GM23338 (cell line): Measurements from ENCODE around the gene GSG1. TPM values are rescaled to one million over a fixed set of nuclear protein-coding genes. Genes with fewer than 3 reads are reported as not detected.
A peak's percentile ranks its signal among the peaks of the same experiment; 100 is the strongest.

Source experiments
- ATAC-seq: fragments of 200-7000 bp; cut with Tn5 transposase; 3 replicates; pipeline ENCODE4 v1.9.1; 2020
- DNase-seq: peaks from one replicate; pipeline ENCODE4 v3.0.0-alpha.2; 2015; ENCODE audit warnings: low spot score
- H2AFZ ChIP-seq: fragments of 200-600 bp; sonication (generic); 2 replicates; pipeline ENCODE4 v1.8.0; 2016; ENCODE audit warnings: antibody characterized with exemption, mild to moderate bottlenecking, moderate library complexity
- H3F3A ChIP-seq: fragments of 200-600 bp; sonication (generic); replicated peaks from 2 replicates; pipeline ENCODE4 v1.8.0; 2017; ENCODE audit warnings: antibody characterized with exemption, mixed run types, low read depth
- H3K27ac ChIP-seq: fragments of 200-600 bp; sonication (generic); 2 replicates; pipeline ENCODE4 v1.6.1; 2016; ENCODE audit warnings: low read depth
- H3K27me3 ChIP-seq: fragments of 200-600 bp; sonication (generic); 2 replicates; pipeline ENCODE4 v1.8.0; 2016; ENCODE audit warnings: mild to moderate bottlenecking, mixed run types, moderate library complexity; ENCODE audit not compliant: insufficient read depth
- H3K36me3 ChIP-seq: fragments of 200-600 bp; sonication (generic); 2 replicates; pipeline ENCODE4 v1.8.0; 2016; ENCODE audit warnings: mild to moderate bottlenecking; ENCODE audit not compliant: insufficient read depth
- H3K4me1 ChIP-seq: fragments of 200-600 bp; sonication (generic); 2 replicates; pipeline ENCODE4 v1.8.0; 2016; ENCODE audit warnings: mild to moderate bottlenecking, moderate library complexity; ENCODE audit not compliant: insufficient read depth
- H3K4me2 ChIP-seq: fragments of 200-600 bp; sonication (generic); 2 replicates; pipeline ENCODE4 v1.7.1; 2017; ENCODE audit warnings: mixed run types
- H3K4me3 ChIP-seq: fragments of 200-600 bp; sonication (generic); 2 replicates; pipeline ENCODE4 v1.6.1; 2016; ENCODE audit warnings: mixed run types
- H3K79me2 ChIP-seq: fragments of 200-600 bp; sonication (generic); replicated peaks from 2 replicates; pipeline ENCODE4 v1.8.0; 2017; ENCODE audit warnings: mild to moderate bottlenecking; ENCODE audit not compliant: insufficient read depth
- H3K9me2 ChIP-seq: fragments of 200-600 bp; sonication (generic); 2 replicates; pipeline ENCODE4 v1.8.0; 2017; ENCODE audit not compliant: insufficient read depth
- H4K20me1 ChIP-seq: fragments of 200-600 bp; sonication (generic); replicated peaks from 2 replicates; pipeline ENCODE4 v1.8.0; 2017; ENCODE audit warnings: mild to moderate bottlenecking; ENCODE audit not compliant: insufficient read depth
- H3K27ac Mint-ChIP-seq: 2 replicates; pipeline ENCODE4 v1.8.0; 2020; ENCODE audit warnings: inconsistent platforms, mild to moderate bottlenecking, moderate library complexity, mixed read lengths
- H3K27me3 Mint-ChIP-seq: 3 replicates; pipeline ENCODE4 v1.8.0; 2022; ENCODE audit warnings: low read depth, mild to moderate bottlenecking, moderate library complexity, mixed read lengths, inconsistent platforms; ENCODE audit not compliant: insufficient read depth, poor library complexity
- H3K36me3 Mint-ChIP-seq: 3 replicates; pipeline ENCODE4 v1.8.0; 2021; ENCODE audit warnings: low read depth, mild to moderate bottlenecking, inconsistent platforms, moderate library complexity, mixed read lengths
- H3K4me1 Mint-ChIP-seq: 3 replicates; pipeline ENCODE4 v1.8.0; 2020; ENCODE audit warnings: mild to moderate bottlenecking, inconsistent platforms, mixed read lengths
- H3K4me3 Mint-ChIP-seq: 3 replicates; pipeline ENCODE4 v1.8.0; 2021; ENCODE audit warnings: moderate library complexity, mild to moderate bottlenecking, inconsistent platforms, mixed read lengths
- H3K9me3 Mint-ChIP-seq: 3 replicates; pipeline ENCODE4 v1.8.0; 2020; ENCODE audit warnings: moderate library complexity, mild to moderate bottlenecking, inconsistent platforms, mixed read lengths
- CREB1 ChIP-seq: fragments of 250-450 bp; sonication (Bioruptor Pico); IDR thresholded peaks from 2 replicates; pipeline ENCODE4 v1.5.0; 2020; ENCODE audit warnings: low read depth, mild to moderate bottlenecking, moderate library complexity
- EZH2 ChIP-seq: fragments of 200-600 bp; sonication (generic); IDR thresholded peaks from one replicate; pipeline ENCODE4 v1.8.0; 2017; ENCODE audit warnings: antibody characterized with exemption, mild to moderate bottlenecking, low read depth; ENCODE audit not compliant: unreplicated experiment
- EZH2phosphoT487 ChIP-seq: fragments of 200-600 bp; sonication (generic); IDR thresholded peaks from one replicate; pipeline ENCODE4 v1.8.1; 2018; ENCODE audit warnings: antibody characterized with exemption; ENCODE audit not compliant: unreplicated experiment
- JUNB ChIP-seq: IDR thresholded peaks from one replicate; pipeline ENCODE4 v1.6.1; 2016; ENCODE audit warnings: antibody characterized with exemption; ENCODE audit not compliant: unreplicated experiment
- NANOG ChIP-seq: IDR thresholded peaks from 2 replicates; pipeline ENCODE4 v1.6.1; 2016; ENCODE audit warnings: antibody characterized with exemption, borderline replicate concordance
- POLR2AphosphoS5 ChIP-seq: IDR thresholded peaks from 2 replicates; pipeline ENCODE4 v1.6.1; 2016; ENCODE audit warnings: antibody characterized with exemption, low read depth
- ZNF114 ChIP-seq: fragments of 250-450 bp; sonication (Bioruptor Pico); IDR thresholded peaks from 2 replicates; pipeline ENCODE4 v1.5.0; 2020; ENCODE audit warnings: mild to moderate bottlenecking, moderate library complexity
- polyA plus RNA-seq: library from polyadenylated mRNA; unstranded; fragments of >200 nt; fragmentation: Nextera tagmentation; extraction: Ambion mirVana; gene quantifications from 2 replicates; pipeline ENCODE4 v1.2.1, GENCODE V29; 2016
- total RNA-seq: library from RNA; depleted of rRNA; stranded (reverse); fragments of >200 nt; shearing (Covaris generic); gene quantifications from 2 replicates; pipeline ENCODE4 v1.2.3, GENCODE V29; 2014
- TF ChIP-seq, protein P1 (sequence below): fragments of 250-450 bp; sonication (Bioruptor Pico); IDR thresholded peaks from 2 replicates; pipeline ENCODE4 v1.5.0; 2020; ENCODE audit warnings: mild to moderate bottlenecking, moderate library complexity
- TF ChIP-seq, protein P2 (sequence below): IDR thresholded peaks from 2 replicates; pipeline ENCODE4 v1.6.1; 2016; ENCODE audit warnings: antibody characterized with exemption

GSG1 gene
- total and polyA plus RNA-seq, 2 experiments from 2014 or later: 0.17 to 0.63 TPM

DNA sequence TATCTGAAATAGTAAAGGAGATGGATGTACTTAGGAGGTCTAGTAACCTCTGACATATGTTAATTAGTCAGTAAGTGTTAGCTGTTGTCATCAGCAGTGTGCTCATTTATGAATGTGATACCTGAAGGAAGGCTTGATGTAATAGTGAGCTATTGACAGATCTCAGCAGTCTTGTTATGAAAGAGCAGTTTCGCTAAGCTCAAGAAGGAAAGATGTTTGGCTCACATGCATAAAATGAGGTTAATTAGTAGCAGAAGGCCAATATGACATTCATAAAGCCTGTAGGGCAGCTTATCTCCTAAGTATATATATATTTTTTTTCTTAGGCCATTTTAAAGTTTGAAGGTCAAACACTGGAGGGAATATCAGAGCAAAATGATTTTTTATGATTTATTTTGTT lies 56.5 kb downstream of the GSG1 start (continued):
- TF ChIP-seq, protein P1, sequence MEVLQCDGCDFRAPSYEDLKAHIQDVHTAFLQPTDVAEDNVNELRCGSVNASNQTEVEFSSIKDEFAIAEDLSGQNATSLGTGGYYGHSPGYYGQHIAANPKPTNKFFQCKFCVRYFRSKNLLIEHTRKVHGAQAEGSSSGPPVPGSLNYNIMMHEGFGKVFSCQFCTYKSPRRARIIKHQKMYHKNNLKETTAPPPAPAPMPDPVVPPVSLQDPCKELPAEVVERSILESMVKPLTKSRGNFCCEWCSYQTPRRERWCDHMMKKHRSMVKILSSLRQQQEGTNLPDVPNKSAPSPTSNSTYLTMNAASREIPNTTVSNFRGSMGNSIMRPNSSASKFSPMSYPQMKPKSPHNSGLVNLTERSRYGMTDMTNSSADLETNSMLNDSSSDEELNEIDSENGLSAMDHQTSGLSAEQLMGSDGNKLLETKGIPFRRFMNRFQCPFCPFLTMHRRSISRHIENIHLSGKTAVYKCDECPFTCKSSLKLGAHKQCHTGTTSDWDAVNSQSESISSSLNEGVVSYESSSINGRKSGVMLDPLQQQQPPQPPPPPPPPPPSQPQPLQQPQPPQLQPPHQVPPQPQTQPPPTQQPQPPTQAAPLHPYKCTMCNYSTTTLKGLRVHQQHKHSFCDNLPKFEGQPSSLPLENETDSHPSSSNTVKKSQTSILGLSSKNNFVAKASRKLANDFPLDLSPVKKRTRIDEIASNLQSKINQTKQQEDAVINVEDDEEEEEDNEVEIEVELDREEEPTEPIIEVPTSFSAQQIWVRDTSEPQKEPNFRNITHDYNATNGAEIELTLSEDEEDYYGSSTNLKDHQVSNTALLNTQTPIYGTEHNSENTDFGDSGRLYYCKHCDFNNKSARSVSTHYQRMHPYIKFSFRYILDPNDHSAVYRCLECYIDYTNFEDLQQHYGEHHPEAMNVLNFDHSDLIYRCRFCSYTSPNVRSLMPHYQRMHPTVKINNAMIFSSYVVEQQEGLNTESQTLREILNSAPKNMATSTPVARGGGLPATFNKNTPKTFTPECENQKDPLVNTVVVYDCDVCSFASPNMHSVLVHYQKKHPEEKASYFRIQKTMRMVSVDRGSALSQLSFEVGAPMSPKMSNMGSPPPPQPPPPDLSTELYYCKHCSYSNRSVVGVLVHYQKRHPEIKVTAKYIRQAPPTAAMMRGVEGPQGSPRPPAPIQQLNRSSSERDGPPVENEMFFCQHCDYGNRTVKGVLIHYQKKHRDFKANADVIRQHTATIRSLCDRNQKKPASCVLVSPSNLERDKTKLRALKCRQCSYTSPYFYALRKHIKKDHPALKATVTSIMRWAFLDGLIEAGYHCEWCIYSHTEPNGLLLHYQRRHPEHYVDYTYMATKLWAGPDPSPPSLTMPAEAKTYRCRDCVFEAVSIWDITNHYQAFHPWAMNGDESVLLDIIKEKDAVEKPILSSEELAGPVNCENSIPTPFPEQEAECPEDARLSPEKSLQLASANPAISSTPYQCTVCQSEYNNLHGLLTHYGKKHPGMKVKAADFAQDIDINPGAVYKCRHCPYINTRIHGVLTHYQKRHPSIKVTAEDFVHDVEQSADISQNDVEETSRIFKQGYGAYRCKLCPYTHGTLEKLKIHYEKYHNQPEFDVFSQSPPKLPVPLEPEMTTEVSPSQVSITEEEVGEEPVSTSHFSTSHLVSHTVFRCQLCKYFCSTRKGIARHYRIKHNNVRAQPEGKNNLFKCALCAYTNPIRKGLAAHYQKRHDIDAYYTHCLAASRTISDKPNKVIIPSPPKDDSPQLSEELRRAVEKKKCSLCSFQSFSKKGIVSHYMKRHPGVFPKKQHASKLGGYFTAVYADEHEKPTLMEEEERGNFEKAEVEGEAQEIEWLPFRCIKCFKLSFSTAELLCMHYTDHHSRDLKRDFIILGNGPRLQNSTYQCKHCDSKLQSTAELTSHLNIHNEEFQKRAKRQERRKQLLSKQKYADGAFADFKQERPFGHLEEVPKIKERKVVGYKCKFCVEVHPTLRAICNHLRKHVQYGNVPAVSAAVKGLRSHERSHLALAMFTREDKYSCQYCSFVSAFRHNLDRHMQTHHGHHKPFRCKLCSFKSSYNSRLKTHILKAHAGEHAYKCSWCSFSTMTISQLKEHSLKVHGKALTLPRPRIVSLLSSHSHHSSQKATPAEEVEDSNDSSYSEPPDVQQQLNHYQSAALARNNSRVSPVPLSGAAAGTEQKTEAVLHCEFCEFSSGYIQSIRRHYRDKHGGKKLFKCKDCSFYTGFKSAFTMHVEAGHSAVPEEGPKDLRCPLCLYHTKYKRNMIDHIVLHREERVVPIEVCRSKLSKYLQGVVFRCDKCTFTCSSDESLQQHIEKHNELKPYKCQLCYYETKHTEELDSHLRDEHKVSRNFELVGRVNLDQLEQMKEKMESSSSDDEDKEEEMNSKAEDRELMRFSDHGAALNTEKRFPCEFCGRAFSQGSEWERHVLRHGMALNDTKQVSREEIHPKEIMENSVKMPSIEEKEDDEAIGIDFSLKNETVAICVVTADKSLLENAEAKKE (CRISPR knock-in tag): no peak
- no peak for TF ChIP-seq NANOG

DNA sequence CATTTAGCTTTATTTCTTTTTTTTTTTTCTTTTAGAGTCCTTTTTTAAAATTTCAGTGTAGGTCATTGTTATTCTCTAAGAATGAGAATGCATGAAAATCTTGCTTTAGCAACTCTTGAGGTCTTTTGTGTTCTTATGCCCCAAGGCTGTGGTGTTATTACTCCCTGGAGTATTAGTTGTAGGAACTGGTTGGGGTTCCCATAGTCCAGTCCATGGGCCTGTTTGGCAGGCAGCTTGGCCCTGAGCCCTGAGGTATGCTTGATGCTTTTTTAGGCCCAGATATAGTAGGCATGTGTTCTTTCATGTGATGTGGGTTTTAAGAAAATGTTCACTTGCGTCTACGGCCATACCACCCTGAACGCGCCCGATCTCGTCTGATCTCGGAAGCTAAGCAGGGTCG lies 57.7 kb downstream of the GSG1 start:
- peaks cover 18% of the 10 kb centered on the region for H3K4me1 ChIP-seq

More for the DNA sequence above, 57.7 kb downstream of the GSG1 start:
- no peaks in the 10 kb centered on the region for H3F3A ChIP-seq
- H3K36me3 Mint-ChIP-seq: no peaks in the 10 kb centered on the region
- TF ChIP-seq NANOG: no peak
- TF ChIP-seq, protein P2, sequence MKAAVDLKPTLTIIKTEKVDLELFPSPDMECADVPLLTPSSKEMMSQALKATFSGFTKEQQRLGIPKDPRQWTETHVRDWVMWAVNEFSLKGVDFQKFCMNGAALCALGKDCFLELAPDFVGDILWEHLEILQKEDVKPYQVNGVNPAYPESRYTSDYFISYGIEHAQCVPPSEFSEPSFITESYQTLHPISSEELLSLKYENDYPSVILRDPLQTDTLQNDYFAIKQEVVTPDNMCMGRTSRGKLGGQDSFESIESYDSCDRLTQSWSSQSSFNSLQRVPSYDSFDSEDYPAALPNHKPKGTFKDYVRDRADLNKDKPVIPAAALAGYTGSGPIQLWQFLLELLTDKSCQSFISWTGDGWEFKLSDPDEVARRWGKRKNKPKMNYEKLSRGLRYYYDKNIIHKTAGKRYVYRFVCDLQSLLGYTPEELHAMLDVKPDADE: no peak
- TF ChIP-seq POLR2AphosphoS5: no peak
- no peak for TF ChIP-seq CREB1 (CRISPR knock-in tag)
- no peak for TF ChIP-seq EZH2
- TF ChIP-seq, protein P1 (CRISPR knock-in tag): no peak
- no peak for TF ChIP-seq JUNB
- no peak for TF ChIP-seq EZH2phosphoT487
- no peak for TF ChIP-seq ZNF114
- no peaks in the 10 kb centered on the region; the same call in 1 of the 2 replicates for H4K20me1 ChIP-seq
- H3K4me3 ChIP-seq: 0 out of 2 replicates have a peak overlapping the region, but pooled peaks have one; percentile 90
- no peaks in the 10 kb centered on the region for H3K9me3 Mint-ChIP-seq
- H3K4me1 Mint-ChIP-seq: peaks cover 47% of the 10 kb centered on the region
- no peak overlapping the region for H3K27ac ChIP-seq
- H3K4me2 ChIP-seq: peak overlapping the region; percentile 90
- DNase-seq (no peak), ATAC-seq (no peak)
- H3K4me3 Mint-ChIP-seq: peak overlapping the region; percentile 87
- H3K27me3 Mint-ChIP-seq: peaks cover 7% of the 10 kb centered on the region
- H2AFZ ChIP-seq: no peak overlapping the region
- peaks cover 44% of the 10 kb centered on the region for H3K79me2 ChIP-seq
- H3K27ac Mint-ChIP-seq: no peak overlapping the region
- H3K9me2 ChIP-seq: no peaks in the 10 kb centered on the region
- H3K27me3 ChIP-seq: peaks cover 11% of the 10 kb centered on the region
- H3K36me3 ChIP-seq: no peaks in the 10 kb centered on the region
